Esophagus muscularis mucosa (tissue), 3 donors: ENCODE data around the gene MGAT4B.

Experiments used
- CTCF ChIP-seq, 3 experiments: fragments of 200-600 bp in 2 of 3; fragments of 450-650 bp in 1 of 3; sonication (generic) in 2 of 3; IDR thresholded peaks; one replicate each; pipeline ENCODE4 v1.5.1; 2017 to 2019; ENCODE audit warnings: antibody characterized with exemption in 3 of 3, mild to moderate bottlenecking in 2 of 3, moderate library complexity in 1 of 3
- POLR2A ChIP-seq: fragments of 450-650 bp; IDR thresholded peaks from one replicate; pipeline ENCODE4 v1.6.1; 2017; ENCODE audit warnings: antibody characterized with exemption, moderate library complexity, mild to moderate bottlenecking, low read depth

GRCh38 chr5:179839328-179840256 lies 32.9 kb upstream of the MGAT4B start:
- TF ChIP-seq CTCF (IDR thresholded peaks at IDR 0.05) (no peak), POLR2A (no peak)
